PC-3 (cell line): Measurements from ENCODE around the gene CSNK1E. TPM values are rescaled to one million over a fixed set of nuclear protein-coding genes. Genes with fewer than 3 reads are reported as not detected.
"Not testable (repeated sequence)": the region's sequence is repeated elsewhere in the genome, so short reads cannot be mapped to it uniquely, and the experiment has no call there.

Experiments used
- ATAC-seq: fragments of 200-7000 bp; cut with Tn5 transposase; 2 replicates; pipeline ENCODE4 v1.9.1; 2020; ENCODE audit warnings: mild to moderate bottlenecking, moderate library complexity
- BruUV-seq: library from RNA; stranded (reverse); fragments of 400-500 nt; replicated peaks from 2 replicates; lab custom pipeline; 2021; lab: Mats Ljungman, UMichigan
- CTCF ChIA-PET: fragments of 300-600 bp; sonication (Branson Sonifier 250); formaldehyde crosslinking; loops from one replicate; lab custom pipeline; 2022; ENCODE audit warnings: antibody characterized with exemption; lab: Charles Lee
- POLR2A ChIA-PET: fragments of 300-600 bp; sonication (Branson Sonifier 250); formaldehyde crosslinking; loops from one replicate; lab custom pipeline; 2022; ENCODE audit warnings: antibody characterized with exemption; ENCODE audit not compliant: unreplicated experiment; lab: Charles Lee
- DNase-seq: peaks from one replicate; pipeline ENCODE4 v3.0.0-alpha.2; 2015
- H2AFZ ChIP-seq: fragments of 300-600 bp; sonication (generic); 2 replicates; pipeline ENCODE4 v1.6.0; 2016; ENCODE audit warnings: antibody characterized with exemption, low read length
- H3F3A ChIP-seq: fragments of 300-600 bp; sonication (generic); one replicate; pipeline ENCODE4 v1.6.0; 2017; ENCODE audit warnings: antibody characterized with exemption, low read length, control low read depth, mild to moderate bottlenecking; ENCODE audit not compliant: unreplicated experiment
- H3K27ac ChIP-seq: fragments of 300-600 bp; sonication (generic); 2 replicates; pipeline ENCODE4 v1.5.1; 2016; ENCODE audit warnings: mild to moderate bottlenecking, low read length
- H3K27me3 ChIP-seq: fragments of 300-600 bp; sonication (generic); 2 replicates; pipeline ENCODE4 v1.6.1; 2016; ENCODE audit warnings: low read length, mixed read lengths
- H3K36me3 ChIP-seq: fragments of 300-600 bp; sonication (generic); 2 replicates; pipeline ENCODE4 v1.6.1; 2016; ENCODE audit warnings: low read depth, mixed run types, low read length, mixed read lengths
- H3K4me1 ChIP-seq: fragments of 300-600 bp; sonication (generic); 2 replicates; pipeline ENCODE4 v1.5.1; 2016; ENCODE audit warnings: low read length; ENCODE audit not compliant: insufficient read depth
- H3K4me2 ChIP-seq: fragments of 300-600 bp; sonication (generic); 2 replicates; pipeline ENCODE4 v1.6.0; 2016; ENCODE audit warnings: low read length
- H3K4me3 ChIP-seq: fragments of 300-600 bp; sonication (generic); 2 replicates; pipeline ENCODE4 v1.5.1; 2016; ENCODE audit warnings: mild to moderate bottlenecking, low read length, mixed read lengths
- H3K79me2 ChIP-seq: fragments of 300-600 bp; sonication (generic); 2 replicates; pipeline ENCODE4 v1.6.1; 2017; ENCODE audit warnings: low read length, mixed read lengths
- H3K9ac ChIP-seq: fragments of 300-600 bp; sonication (generic); 2 replicates; pipeline ENCODE4 v1.6.0; 2016; ENCODE audit warnings: mild to moderate bottlenecking, low read length
- H3K9me2 ChIP-seq: fragments of 300-600 bp; sonication (generic); replicated peaks from 2 replicates; pipeline ENCODE4 v1.6.1; 2016; ENCODE audit warnings: mixed run types, low read length, mixed read lengths
- H3K9me3 ChIP-seq: fragments of 300-600 bp; sonication (generic); 2 replicates; pipeline ENCODE4 v1.6.1; 2016; ENCODE audit warnings: low read length, mixed read lengths
- H4K20me1 ChIP-seq: fragments of 300-600 bp; sonication (generic); 2 replicates; pipeline ENCODE4 v1.6.1; 2016; ENCODE audit warnings: low read length, mixed read lengths
- CTCF ChIP-seq: fragments of 300-600 bp; sonication (generic); conservative IDR thresholded peaks from 2 replicates; pipeline ENCODE4 v1.5.1; 2017; ENCODE audit warnings: antibody characterized with exemption, low read depth, mild to moderate bottlenecking, low read length
- EZH2 ChIP-seq: fragments of 300-600 bp; sonication (generic); IDR thresholded peaks from one replicate; pipeline ENCODE4 v1.6.1; 2017; ENCODE audit warnings: antibody characterized with exemption, mild to moderate bottlenecking, low read length; ENCODE audit not compliant: unreplicated experiment
- EZH2phosphoT487 ChIP-seq: fragments of 300-600 bp; sonication (generic); IDR thresholded peaks from 2 replicates; pipeline ENCODE4 v1.6.1; 2018; ENCODE audit warnings: mild to moderate bottlenecking, antibody characterized with exemption, low read length, borderline replicate concordance
- intact Hi-C: fragments of 100-400 bp; cut with micrococcal nuclease; formaldehyde crosslinking; loops from 2 replicates; pipeline ENCODE4 v1.9.0; 2023
- total RNA-seq: library from RNA; depleted of rRNA; stranded (reverse); fragments of >200 nt; gene quantifications from 2 replicates; pipeline ENCODE4 v1.2.3, GENCODE V29; 2014

Gene CSNK1E
- total RNA-seq, 1 experiment from 2014 or later, result 147 TPM

GRCh38 chr22:38345782-38346181 is 28.5 kb upstream of the CSNK1E start:
- ChIA-PET CTCF (no interaction called here), POLR2A (interaction anchor here (0.6 kb wide), 1 partner anchor 360 kb away, joined by 3 read pairs; no protein-coding TSS in a partner anchor)
- DNase-seq (no peak), ATAC-seq (no peak)
- H3K9me2 ChIP-seq, result no peaks in the 10 kb centered on the region
- intact Hi-C loops, result no loop called here
- H3K79me2 ChIP-seq, result no peaks in the 10 kb centered on the region
- no TSS peak for BruUV-seq
- H3K4me3 ChIP-seq, result no peak overlapping the region
- no peaks in the 10 kb centered on the region for H3K27me3 ChIP-seq
- H3K27ac ChIP-seq, result no peak overlapping the region
- H3K4me2 ChIP-seq, result no peak overlapping the region
- peaks cover 6% of the 10 kb centered on the region; the same call in 1 of the 2 replicates for H3K4me1 ChIP-seq
- H4K20me1 ChIP-seq, result no peaks in the 10 kb centered on the region
- no peak overlapping the region for H3K9ac ChIP-seq
- H3K9me3 ChIP-seq, result no peaks in the 10 kb centered on the region
- TF ChIP-seq EZH2phosphoT487 (no peak), EZH2 (no peak), CTCF (no peak)
- H2AFZ ChIP-seq, result no peak overlapping the region
- H3K36me3 ChIP-seq, result no peaks in the 10 kb centered on the region
- H3F3A ChIP-seq, result no peaks in the 10 kb centered on the region

GRCh38 chr22:38339893-38340292 is 22.7 kb upstream of the CSNK1E start:
- BruUV-seq, H3K4me2 ChIP-seq, H3K4me3 ChIP-seq, H3K27ac ChIP-seq, H3K9me2 ChIP-seq, H4K20me1 ChIP-seq, H3K27me3 ChIP-seq, H2AFZ ChIP-seq, ATAC-seq, DNase-seq, H3F3A ChIP-seq, CTCF ChIA-PET, POLR2A ChIA-PET, H3K9ac ChIP-seq, H3K79me2 ChIP-seq, H3K9me3 ChIP-seq, H3K36me3 ChIP-seq: not testable (repeated sequence)
- intact Hi-C loops, result loop anchor here (5.0 kb wide), 1 partner anchor 288 kb away; no protein-coding TSS in a partner anchor
- peaks cover 12% of the 10 kb centered on the region; the same call in 1 of the 2 replicates for H3K4me1 ChIP-seq

GRCh38 chr22:38338772-38339379 is 21.6 kb upstream of the CSNK1E start:
- H3F3A ChIP-seq, result no peaks in the 10 kb centered on the region
- ATAC-seq (no peak), DNase-seq (no peak)
- H3K4me1 ChIP-seq, result peaks cover 13% of the 10 kb centered on the region; the same call in 1 of the 2 replicates
- H3K79me2 ChIP-seq, result no peaks in the 10 kb centered on the region
- no peak overlapping the region for H3K4me3 ChIP-seq
- no peak overlapping the region for H3K9ac ChIP-seq
- intact Hi-C loops, result no loop called here
- no peak for TF ChIP-seq EZH2
- TF ChIP-seq CTCF, result no peak
- TF ChIP-seq EZH2phosphoT487, result no peak
- H3K36me3 ChIP-seq, result no peaks in the 10 kb centered on the region
- no peak overlapping the region for H3K27ac ChIP-seq
- H3K9me2 ChIP-seq, result no peaks in the 10 kb centered on the region
- BruUV-seq, result no TSS peak
- no peaks in the 10 kb centered on the region for H3K9me3 ChIP-seq
- ChIA-PET CTCF (no interaction called here), POLR2A (no interaction called here)
- no peaks in the 10 kb centered on the region for H4K20me1 ChIP-seq
- H2AFZ ChIP-seq, result no peak overlapping the region
- no peaks in the 10 kb centered on the region for H3K27me3 ChIP-seq
- no peak overlapping the region for H3K4me2 ChIP-seq
